Loucy (cell line): ENCODE measurements around the gene SUCLG2.

Experiments
- EZH2phosphoT487 ChIP-seq: fragments of 200-600 bp; IDR thresholded peaks from 2 replicates; pipeline ENCODE4 v1.6.1; 2018; ENCODE audit warnings: antibody characterized with exemption, mild to moderate bottlenecking, moderate library complexity, borderline replicate concordance
- TF ChIP-seq, protein P1 (sequence below): fragments of 200-600 bp; sonication (generic); conservative IDR thresholded peaks from 2 replicates; pipeline ENCODE4 v1.5.1; 2014; ENCODE audit warnings: mild to moderate bottlenecking, antibody characterized with exemption, low read length

DNA sequence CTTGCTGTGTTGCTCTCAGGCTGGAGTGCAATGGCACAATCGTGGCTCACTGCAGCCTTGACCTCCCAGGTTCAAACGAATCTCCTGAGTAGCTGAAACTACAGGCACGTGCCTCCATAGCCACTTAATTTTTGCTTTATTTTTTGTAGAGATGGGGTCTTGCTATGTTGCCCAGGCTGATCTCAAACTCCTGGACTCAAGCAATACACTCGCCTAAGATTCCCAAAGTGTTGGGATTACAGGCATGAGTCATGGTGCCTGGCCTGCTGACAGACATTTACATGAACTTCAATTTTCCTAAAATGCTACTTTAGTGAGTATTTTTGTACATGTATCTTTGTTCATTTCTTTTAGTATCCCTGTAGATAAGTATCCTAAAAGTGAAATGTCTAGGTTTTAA lies 132.3 kb downstream of the SUCLG2 start:
- TF ChIP-seq, protein P1, sequence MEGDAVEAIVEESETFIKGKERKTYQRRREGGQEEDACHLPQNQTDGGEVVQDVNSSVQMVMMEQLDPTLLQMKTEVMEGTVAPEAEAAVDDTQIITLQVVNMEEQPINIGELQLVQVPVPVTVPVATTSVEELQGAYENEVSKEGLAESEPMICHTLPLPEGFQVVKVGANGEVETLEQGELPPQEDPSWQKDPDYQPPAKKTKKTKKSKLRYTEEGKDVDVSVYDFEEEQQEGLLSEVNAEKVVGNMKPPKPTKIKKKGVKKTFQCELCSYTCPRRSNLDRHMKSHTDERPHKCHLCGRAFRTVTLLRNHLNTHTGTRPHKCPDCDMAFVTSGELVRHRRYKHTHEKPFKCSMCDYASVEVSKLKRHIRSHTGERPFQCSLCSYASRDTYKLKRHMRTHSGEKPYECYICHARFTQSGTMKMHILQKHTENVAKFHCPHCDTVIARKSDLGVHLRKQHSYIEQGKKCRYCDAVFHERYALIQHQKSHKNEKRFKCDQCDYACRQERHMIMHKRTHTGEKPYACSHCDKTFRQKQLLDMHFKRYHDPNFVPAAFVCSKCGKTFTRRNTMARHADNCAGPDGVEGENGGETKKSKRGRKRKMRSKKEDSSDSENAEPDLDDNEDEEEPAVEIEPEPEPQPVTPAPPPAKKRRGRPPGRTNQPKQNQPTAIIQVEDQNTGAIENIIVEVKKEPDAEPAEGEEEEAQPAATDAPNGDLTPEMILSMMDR = no peak
- no peak for TF ChIP-seq EZH2phosphoT487
